Choroid plexus epithelial cell (primary cell): Measurements from ENCODE around the gene TRAPPC3L.
"Not testable (repeated sequence)": the region's sequence is repeated elsewhere in the genome, so short reads cannot be mapped to it uniquely, and the experiment has no call there.

Experiments used
- DNase-seq: peaks from one replicate; pipeline ENCODE4 v3.0.0-alpha.2; 2010; ENCODE audit warnings: low read depth
- H3K4me3 ChIP-seq: 2 replicates; pipeline ENCODE4 v1.5.1; 2011; ENCODE audit warnings: low read depth, mild to moderate bottlenecking, control low read depth, low read length, moderate library complexity
- CTCF ChIP-seq: conservative IDR thresholded peaks from 2 replicates; pipeline ENCODE4 v1.5.1; 2011; ENCODE audit warnings: low read depth, mild to moderate bottlenecking, control low read depth, inconsistent platforms, low read length, moderate library complexity

The TRAPPC3L gene

GRCh38 chr6:116512111-116512559, 33.3 kb downstream of the TRAPPC3L start:
- peak overlapping the region; percentile 60 for H3K4me3 ChIP-seq
- no peak for TF ChIP-seq CTCF
- DNase-seq: peak; percentile 62

- peak; percentile 94 for DNase-seq
- H3K4me3 ChIP-seq: peak within 1 kb of the TSS; percentile 60
- TF ChIP-seq CTCF: peak; percentile 74
These were observed 33.9 kb downstream of the TRAPPC3L start, which contains the start of gene CALHM5 for GRCh38 chr6:116511424-116512110. CALHM5 (plus strand) TSS chr6:116511639; CDS start chr6:116511697, 58 bp downstream.

GRCh38 chr6:116508527-116508926, 37.0 kb downstream of the TRAPPC3L start:
- H3K4me3 ChIP-seq: no peak overlapping the region
- no peak for DNase-seq
- TF ChIP-seq CTCF: no peak

GRCh38 chr6:116507324-116507723, 38.2 kb downstream of the TRAPPC3L start:
- DNase-seq: peak; percentile 61
- TF ChIP-seq CTCF: no peak
- no peak overlapping the region for H3K4me3 ChIP-seq

GRCh38 chr6:116500969-116501433, 44.5 kb downstream of the TRAPPC3L start:
- no peak for TF ChIP-seq CTCF
- no peak overlapping the region for H3K4me3 ChIP-seq
- DNase-seq: peak; percentile 45

GRCh38 chr6:116497113-116497676, 48.3 kb downstream of the TRAPPC3L start:
- no peak for TF ChIP-seq CTCF
- no peak for DNase-seq
- no peak overlapping the region for H3K4me3 ChIP-seq

GRCh38 chr6:116495161-116495560, 50.3 kb downstream of the TRAPPC3L start:
- not testable (repeated sequence) for H3K4me3 ChIP-seq, DNase-seq
